Kidney (tissue), 14 donors: ENCODE measurements around the gene MSS51. TPM values are rescaled to one million over a fixed set of nuclear protein-coding genes. Genes with fewer than 3 reads are reported as not detected.

Experiments used
- DNase-seq, 5 donors: peaks; one replicate each; pipeline ENCODE4 v3.0.0-alpha.2; 2013 to 2020
- FAIRE-seq: peaks from 2 replicates; lab custom pipeline; 2012; peaks lifted over from hg19 to GRCh38; lab: Jason Lieb, UNC
- H3K27ac ChIP-seq, 2 donors: one replicate each; pipeline ENCODE4 v1.7.0; 2013; ENCODE audit warnings: low read depth in 2 of 2, low read length in 2 of 2, inconsistent platforms in 1 of 2
- H3K27me3 ChIP-seq: one replicate; pipeline ENCODE4 v1.7.1; 2013; ENCODE audit warnings: low read length, inconsistent platforms; ENCODE audit not compliant: control insufficient read depth, insufficient read depth
- H3K36me3 ChIP-seq, 3 donors: one replicate each; pipeline versions ENCODE4 v1.7.0 to v1.7.1; 2013; ENCODE audit warnings: low read length in 3 of 3, control low read depth in 1 of 3, inconsistent platforms in 1 of 3; ENCODE audit not compliant: insufficient read depth in 3 of 3, control insufficient read depth in 2 of 3
- H3K4me1 ChIP-seq, 3 donors: one replicate each; pipeline versions ENCODE4 v1.7.0 to v1.7.1; 2013; ENCODE audit warnings: low read length in 3 of 3, inconsistent platforms in 1 of 3, low read depth in 1 of 3; ENCODE audit not compliant: control insufficient read depth in 2 of 3, insufficient read depth in 2 of 3
- H3K4me3 ChIP-seq, 3 donors: one replicate each; pipeline versions ENCODE4 v1.7.0 to v1.8.1; 2013; ENCODE audit warnings: low read length in 3 of 3, control low read depth in 1 of 3, inconsistent platforms in 1 of 3
- H3K9ac ChIP-seq, 3 donors: one replicate each; pipeline versions ENCODE4 v1.7.0 to v1.7.1; 2013; ENCODE audit warnings: low read length in 3 of 3, control low read depth in 1 of 3, inconsistent platforms in 1 of 3
- H3K9me3 ChIP-seq, 3 donors: one replicate each; pipeline versions ENCODE4 v1.7.0 to v1.7.1; 2013; ENCODE audit warnings: low read length in 3 of 3, control low read depth in 1 of 3, inconsistent platforms in 1 of 3; ENCODE audit not compliant: control insufficient read depth in 2 of 3, insufficient read depth in 1 of 3
- intact Hi-C: fragments of 100-400 bp; cut with DNase I; formaldehyde crosslinking; loops from one replicate; pipeline ENCODE4 v1.11.1; 2022
- polyA plus RNA-seq: library from polyadenylated mRNA; stranded (reverse); fragments of 350-450 nt; fragmentation: Illumina TruSeq; extraction: RNeasy Lipid Tissue Mini Kit (QIAGEN cat#74804); gene quantifications from one replicate; pipeline ENCODE4 v1.2.3, GENCODE V29; 2014; ENCODE audit warnings: low read depth, low replicate concordance; ENCODE audit not compliant: insufficient read depth
- total RNA-seq: library from RNA; stranded (reverse); fragmentation: NEBNext Ultra II Directional; extraction: Animal tissue kit (Norgen Biotek cat#: 25700); gene quantifications from one replicate; pipeline ENCODE4 v1.2.1, GENCODE V29; 2021
- TF ChIP-seq, protein P1 (sequence below): IDR thresholded peaks from 3 replicates; pipeline ENCODE4 v1.5.1; 2012; ENCODE audit warnings: mild to moderate bottlenecking, moderate library complexity, borderline replicate concordance; ENCODE audit not compliant: insufficient read depth; ENCODE audit errors: extremely low read depth
- donor health status: control.
- donor health status: control.
- donor health status: control.
- donor health status: control.
- donor health status: control.
- donor health status: DM: yes; HTN: yes; CAD: no.
- donor health status: Normal renal cell carcinoma (clear cell type).

Gene MSS51
- total and polyA plus RNA-seq, 2 donors from 2014 or later, result 0.95 to 2.4 TPM

DNA sequence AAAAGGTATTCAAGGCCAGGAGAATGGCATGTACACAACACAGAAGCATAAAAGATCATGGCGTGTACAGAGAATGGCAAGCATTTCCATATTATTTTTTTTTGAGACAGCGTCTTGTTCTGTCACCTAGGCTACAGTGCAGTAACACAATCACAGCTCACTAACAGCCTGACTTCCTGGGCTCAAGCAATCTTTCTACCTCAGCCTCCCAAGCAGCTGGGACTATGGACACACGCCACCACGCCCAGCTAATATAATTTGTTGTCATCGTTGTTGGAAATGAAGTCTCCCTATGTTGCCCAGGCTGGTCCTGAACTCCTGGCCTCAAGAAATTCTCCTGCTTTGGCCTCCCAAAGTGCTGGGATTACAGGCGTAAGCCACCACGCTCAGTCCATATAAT is 46.8 kb downstream of the MSS51 start:
- H3K9me3 ChIP-seq, result no peaks in the 10 kb centered on the region
- H3K4me3 ChIP-seq, result no peak overlapping the region
- intact Hi-C loops, result no loop called here
- TF ChIP-seq, protein P1, sequence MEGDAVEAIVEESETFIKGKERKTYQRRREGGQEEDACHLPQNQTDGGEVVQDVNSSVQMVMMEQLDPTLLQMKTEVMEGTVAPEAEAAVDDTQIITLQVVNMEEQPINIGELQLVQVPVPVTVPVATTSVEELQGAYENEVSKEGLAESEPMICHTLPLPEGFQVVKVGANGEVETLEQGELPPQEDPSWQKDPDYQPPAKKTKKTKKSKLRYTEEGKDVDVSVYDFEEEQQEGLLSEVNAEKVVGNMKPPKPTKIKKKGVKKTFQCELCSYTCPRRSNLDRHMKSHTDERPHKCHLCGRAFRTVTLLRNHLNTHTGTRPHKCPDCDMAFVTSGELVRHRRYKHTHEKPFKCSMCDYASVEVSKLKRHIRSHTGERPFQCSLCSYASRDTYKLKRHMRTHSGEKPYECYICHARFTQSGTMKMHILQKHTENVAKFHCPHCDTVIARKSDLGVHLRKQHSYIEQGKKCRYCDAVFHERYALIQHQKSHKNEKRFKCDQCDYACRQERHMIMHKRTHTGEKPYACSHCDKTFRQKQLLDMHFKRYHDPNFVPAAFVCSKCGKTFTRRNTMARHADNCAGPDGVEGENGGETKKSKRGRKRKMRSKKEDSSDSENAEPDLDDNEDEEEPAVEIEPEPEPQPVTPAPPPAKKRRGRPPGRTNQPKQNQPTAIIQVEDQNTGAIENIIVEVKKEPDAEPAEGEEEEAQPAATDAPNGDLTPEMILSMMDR, result no peak
- no peaks in the 10 kb centered on the region for H3K27me3 ChIP-seq
- no peak overlapping the region for H3K9ac ChIP-seq
- H3K27ac ChIP-seq, result no peak overlapping the region
- peaks cover 4 to 47% (median 34%) of the 10 kb centered on the region in 3 donors for H3K36me3 ChIP-seq
- DNase-seq, result no peak
- H3K4me1 ChIP-seq, result no peaks in the 10 kb centered on the region
- no peak for FAIRE-seq

DNA sequence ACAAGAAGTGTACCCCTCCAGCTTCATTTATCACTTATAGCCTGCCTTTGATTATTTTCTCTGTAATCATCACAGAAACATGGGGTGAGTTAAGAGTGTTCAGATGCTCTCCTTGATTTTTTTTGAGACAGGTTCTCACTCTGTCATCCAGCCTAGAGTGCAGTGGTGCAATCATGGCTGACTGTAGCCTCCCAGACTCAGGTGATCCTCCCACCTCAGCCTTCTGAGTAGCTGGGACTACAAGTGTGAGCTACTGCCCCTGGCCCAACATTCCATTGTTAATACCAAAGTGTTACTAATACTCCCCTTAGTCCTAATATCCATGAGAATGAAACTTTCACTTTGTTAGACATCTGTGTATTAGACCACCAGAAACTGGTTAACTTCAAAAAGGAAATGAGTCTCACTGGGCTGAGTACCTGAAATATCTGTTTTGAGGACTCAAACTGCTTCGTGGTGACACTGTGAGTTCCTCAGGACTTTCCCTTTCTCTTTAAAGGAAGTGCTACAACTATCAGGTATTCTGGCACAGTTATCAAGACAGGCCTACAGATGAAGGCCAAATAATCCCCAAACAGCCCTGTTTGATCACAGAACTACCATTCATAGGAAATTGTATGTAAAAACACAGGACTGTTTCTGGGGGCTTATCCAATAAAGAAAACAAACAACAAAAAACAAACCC is 54.2 kb downstream of the MSS51 start:
- Histone ChIP-seq H3K9ac (no peak overlapping the region), H3K27ac (no peak overlapping the region), H3K36me3 (peaks cover 7 to 38% (median 38%) of the 10 kb centered on the region in 3 donors), H3K4me3 (no peak overlapping the region), H3K9me3 (no peaks in the 10 kb centered on the region), H3K27me3 (no peaks in the 10 kb centered on the region), H3K4me1 (no peaks in the 10 kb centered on the region)
- TF ChIP-seq, protein P1, result no peak
- no peak for DNase-seq
- intact Hi-C loops, result no loop called here
- FAIRE-seq, result no peak

DNA sequence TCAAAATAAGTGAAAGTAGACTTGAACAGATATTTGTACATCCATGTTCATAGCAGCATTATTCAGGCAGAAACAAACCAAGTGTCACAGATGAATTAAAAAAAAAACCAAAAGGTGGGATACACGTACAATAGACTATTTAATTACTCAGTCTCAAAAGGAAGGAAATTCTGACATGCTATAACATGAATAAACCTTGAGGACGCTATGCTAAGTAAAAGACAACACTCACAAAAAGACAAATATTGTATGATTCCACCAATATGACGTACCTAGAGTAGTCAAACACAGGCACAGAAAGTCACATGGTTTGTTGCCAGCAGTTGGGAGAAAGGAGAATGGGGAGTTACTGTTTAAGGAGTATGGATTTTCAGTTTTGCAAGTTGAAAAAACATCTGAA is 56.7 kb downstream of the MSS51 start:
- H3K9ac ChIP-seq, result no peak overlapping the region
- intact Hi-C loops, result no loop called here
- peaks cover 2 to 26% (median 20%) of the 10 kb centered on the region in 3 donors for H3K36me3 ChIP-seq
- no peak for DNase-seq
- no peaks in the 10 kb centered on the region for H3K4me1 ChIP-seq
- no peak for FAIRE-seq
- H3K27ac ChIP-seq, result no peak overlapping the region
- H3K9me3 ChIP-seq, result no peaks in the 10 kb centered on the region
- TF ChIP-seq, protein P1, result no peak
- no peaks in the 10 kb centered on the region for H3K27me3 ChIP-seq
- no peak overlapping the region for H3K4me3 ChIP-seq

Other genes starting within 250 kb of the MSS51 start
- 13.9 TPM for gene DNAJC9, start 186.3 kb downstream of the MSS51 start, total RNA-seq
- gene DNAJC9, start 186.3 kb downstream of the MSS51 start, polyA plus RNA-seq, result 9.2 TPM
- gene MRPS16, start 180.9 kb downstream of the MSS51 start, total RNA-seq, result 82.9 TPM
- gene MRPS16, start 180.9 kb downstream of the MSS51 start, polyA plus RNA-seq, result 160 TPM
- gene CFAP70, start 74.7 kb downstream of the MSS51 start, total RNA-seq, result 6.0 TPM
- 8.7 TPM for gene CFAP70, start 74.7 kb downstream of the MSS51 start, polyA plus RNA-seq
- gene ANXA7, start 19.5 kb downstream of the MSS51 start, total RNA-seq, result 200 TPM
- gene ANXA7, start 19.5 kb downstream of the MSS51 start, polyA plus RNA-seq, result 129 TPM
- gene PPP3CB, start 62.5 kb upstream of the MSS51 start, total RNA-seq, result 36.1 TPM
- 26.8 TPM for gene PPP3CB, start 62.5 kb upstream of the MSS51 start, polyA plus RNA-seq
- 46.9 TPM for gene USP54, start 157.8 kb upstream of the MSS51 start, total RNA-seq
- 5.8 TPM for gene USP54, start 157.8 kb upstream of the MSS51 start, polyA plus RNA-seq
- 3.5 TPM for gene MYOZ1, start 207.9 kb upstream of the MSS51 start, total RNA-seq
- 9.2 TPM for gene MYOZ1, start 207.9 kb upstream of the MSS51 start, polyA plus RNA-seq
- 0.38 TPM for gene SYNPO2L, start 222.5 kb upstream of the MSS51 start, total RNA-seq
- 0.15 TPM for gene SYNPO2L, start 222.5 kb upstream of the MSS51 start, polyA plus RNA-seq